ENCODE measurements around the gene PRIM2.
"Not testable (repeated sequence)": the region's sequence is repeated elsewhere in the genome, so short reads cannot be mapped to it uniquely, and the experiment has no call there.

- not testable (repeated sequence) for TF ChIP-seq CTCF (IDR thresholded peaks at IDR 0.05; ENCODE audit: insufficient read depth, low read length); POLR2AphosphoS5 (IDR thresholded peaks at IDR 0.05; ENCODE audit: low read depth); GABPA (IDR thresholded peaks at IDR 0.05; ENCODE audit: low read depth); REST (IDR thresholded peaks at IDR 0.05; ENCODE audit: insufficient replicate concordance, low read depth)
Measured at GRCh38 chr6:57376083-57376482, 58.7 kb downstream of the PRIM2 start.
